HepG2 (cell line): ENCODE results near the gene ZKSCAN4. TPM values are rescaled to one million over a fixed set of nuclear protein-coding genes. Genes with fewer than 3 reads are reported as not detected.

Source experiments
- CBFB ChIP-seq: sonication (generic); formaldehyde crosslinking; IDR thresholded peaks from 2 replicates; pipeline ENCODE4 v1.4.0; 2020; ENCODE audit warnings: missing genetic modification reagents
- DNMT3B ChIP-seq: conservative IDR thresholded peaks from 2 replicates; pipeline ENCODE4 v1.6.1; 2016; ENCODE audit warnings: missing biosample characterization, control low read depth
- KAT8 ChIP-seq: IDR thresholded peaks from 2 replicates; pipeline ENCODE4 v1.6.1; 2016; ENCODE audit warnings: missing genetic modification reagents, missing compliant biosample characterization
- KDM6A ChIP-seq: IDR thresholded peaks from 2 replicates; pipeline ENCODE4 v1.6.1; 2016; ENCODE audit warnings: low read depth
- RXRA ChIP-seq: sonication (generic); formaldehyde crosslinking; IDR thresholded peaks from 2 replicates; pipeline ENCODE4 v1.5.1; 2020; ENCODE audit warnings: missing genetic modification reagents
- YEATS4 ChIP-seq: sonication (generic); formaldehyde crosslinking; IDR thresholded peaks from 2 replicates; pipeline ENCODE4 v1.4.0; 2020; ENCODE audit warnings: missing genetic modification reagents, borderline replicate concordance
- ZMAT3 ChIP-seq: sonication (generic); formaldehyde crosslinking; conservative IDR thresholded peaks from 2 replicates; pipeline ENCODE4 v1.7.0; 2021; ENCODE audit warnings: missing genetic modification reagents
- ZNF251 ChIP-seq: sonication (generic); formaldehyde crosslinking; IDR thresholded peaks from 2 replicates; pipeline ENCODE4 v1.9.0; 2021; ENCODE audit warnings: mild to moderate bottlenecking, missing genetic modification reagents
- ZNF510 ChIP-seq: sonication (generic); formaldehyde crosslinking; IDR thresholded peaks from 2 replicates; pipeline ENCODE4 v1.4.0; 2020; ENCODE audit warnings: low read depth, mild to moderate bottlenecking, missing genetic modification reagents
- ZNF775 ChIP-seq: sonication (generic); formaldehyde crosslinking; IDR thresholded peaks from 2 replicates; pipeline ENCODE4 v1.4.0; 2020; ENCODE audit warnings: missing genetic modification reagents, mild to moderate bottlenecking, moderate library complexity, borderline replicate concordance
- polyA plus RNA-seq, 8 experiments: library from polyadenylated mRNA; depleted of rRNA in 3 of 8; stranded (reverse) in 7 of 8; unstranded in 1 of 8; fragments of >200 nt; fragmentation: Illumina TruSeq in 4 of 8; extraction: Trizol in 4 of 8; gene quantifications; 2 replicates each; pipeline versions ENCODE4 v1.2.1 to v1.2.3, GENCODE V29; 2011 to 2016; ENCODE audit warnings: low read depth in 4 of 8, missing spikeins in 1 of 8, mixed read lengths in 1 of 8; ENCODE audit not compliant: insufficient read depth in 1 of 8
- total RNA-seq, 5 experiments: library from RNA; depleted of rRNA; stranded (reverse); fragments of >200 nt; fragmentation: Illumina TruSeq; extraction: Trizol; gene quantifications; 2 replicates each; pipeline ENCODE4 v1.2.3, GENCODE V29; 2016; ENCODE audit warnings: low read depth in 1 of 5
- TF ChIP-seq, protein P1 (sequence below): sonication (generic); formaldehyde crosslinking; IDR thresholded peaks from 2 replicates; pipeline ENCODE4 v1.4.0; 2020; ENCODE audit warnings: missing genetic modification reagents
- TF ChIP-seq, protein P2 (sequence below): sonication (generic); formaldehyde crosslinking; IDR thresholded peaks from 2 replicates; pipeline ENCODE4 v1.4.0; 2020; ENCODE audit warnings: low read depth, mild to moderate bottlenecking, missing genetic modification reagents
- TF ChIP-seq, protein P3 (sequence below): sonication (generic); formaldehyde crosslinking; IDR thresholded peaks from 2 replicates; pipeline ENCODE4 v1.4.0; 2020; ENCODE audit warnings: missing genetic modification reagents
- TF ChIP-seq, protein P4 (sequence below): sonication (generic); formaldehyde crosslinking; IDR thresholded peaks from 2 replicates; pipeline ENCODE4 v1.4.0; 2020; ENCODE audit warnings: missing genetic modification reagents
- TF ChIP-seq, protein P5 (sequence below): sonication (generic); formaldehyde crosslinking; IDR thresholded peaks from 2 replicates; pipeline ENCODE4; 2020; ENCODE audit warnings: missing genetic modification reagents, mild to moderate bottlenecking, borderline replicate concordance
- TF ChIP-seq, protein P6 (sequence below): sonication (generic); formaldehyde crosslinking; IDR thresholded peaks from 2 replicates; pipeline ENCODE4 v1.5.0; 2020; ENCODE audit warnings: missing genetic modification reagents, mild to moderate bottlenecking, borderline replicate concordance

The ZKSCAN4 gene
- total and polyA plus RNA-seq, 2 of the 13 experiments (the other 11 are each of a cell fraction or from before 2014, with no cell fraction given), result 2.9 to 7.8 TPM

DNA sequence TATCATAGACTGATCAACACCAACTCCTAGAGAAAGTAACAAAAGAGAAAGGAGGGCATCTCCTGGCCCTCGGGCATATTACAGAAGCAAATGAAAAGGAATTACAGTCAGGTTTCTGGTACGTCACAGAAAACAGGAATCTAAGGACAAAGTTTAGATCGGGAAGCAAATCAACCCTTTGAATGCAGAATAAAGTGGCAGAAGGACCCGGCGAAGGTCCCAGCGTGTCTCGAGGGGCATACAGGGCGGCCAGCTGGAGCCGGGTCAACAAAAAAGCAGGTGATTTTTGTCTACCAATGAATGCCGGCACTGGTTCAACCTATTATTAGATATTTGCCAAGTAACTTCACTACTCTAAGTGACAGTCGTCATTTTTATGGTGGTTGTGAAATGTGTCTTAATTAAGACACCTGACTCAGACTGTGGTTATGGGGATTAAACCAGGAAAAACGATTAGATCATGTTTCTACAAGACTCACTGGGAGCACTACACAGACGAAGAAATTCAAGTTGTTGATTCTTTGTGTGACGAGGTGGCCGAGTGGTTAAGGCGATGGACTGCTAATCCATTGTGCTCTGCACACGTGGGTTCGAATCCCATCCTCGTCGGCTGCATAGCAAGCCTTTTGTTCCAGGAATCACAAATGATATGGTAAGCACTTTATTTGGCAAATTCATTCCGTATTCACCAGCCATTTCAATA lies 39.4 kb downstream of the ZKSCAN4 start (continued):
- TF ChIP-seq ZMAT3 (CRISPR knock-in tag), result no peak
- TF ChIP-seq, protein P1, sequence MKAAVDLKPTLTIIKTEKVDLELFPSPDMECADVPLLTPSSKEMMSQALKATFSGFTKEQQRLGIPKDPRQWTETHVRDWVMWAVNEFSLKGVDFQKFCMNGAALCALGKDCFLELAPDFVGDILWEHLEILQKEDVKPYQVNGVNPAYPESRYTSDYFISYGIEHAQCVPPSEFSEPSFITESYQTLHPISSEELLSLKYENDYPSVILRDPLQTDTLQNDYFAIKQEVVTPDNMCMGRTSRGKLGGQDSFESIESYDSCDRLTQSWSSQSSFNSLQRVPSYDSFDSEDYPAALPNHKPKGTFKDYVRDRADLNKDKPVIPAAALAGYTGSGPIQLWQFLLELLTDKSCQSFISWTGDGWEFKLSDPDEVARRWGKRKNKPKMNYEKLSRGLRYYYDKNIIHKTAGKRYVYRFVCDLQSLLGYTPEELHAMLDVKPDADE (CRISPR knock-in tag), result no peak
- TF ChIP-seq, protein P2, sequence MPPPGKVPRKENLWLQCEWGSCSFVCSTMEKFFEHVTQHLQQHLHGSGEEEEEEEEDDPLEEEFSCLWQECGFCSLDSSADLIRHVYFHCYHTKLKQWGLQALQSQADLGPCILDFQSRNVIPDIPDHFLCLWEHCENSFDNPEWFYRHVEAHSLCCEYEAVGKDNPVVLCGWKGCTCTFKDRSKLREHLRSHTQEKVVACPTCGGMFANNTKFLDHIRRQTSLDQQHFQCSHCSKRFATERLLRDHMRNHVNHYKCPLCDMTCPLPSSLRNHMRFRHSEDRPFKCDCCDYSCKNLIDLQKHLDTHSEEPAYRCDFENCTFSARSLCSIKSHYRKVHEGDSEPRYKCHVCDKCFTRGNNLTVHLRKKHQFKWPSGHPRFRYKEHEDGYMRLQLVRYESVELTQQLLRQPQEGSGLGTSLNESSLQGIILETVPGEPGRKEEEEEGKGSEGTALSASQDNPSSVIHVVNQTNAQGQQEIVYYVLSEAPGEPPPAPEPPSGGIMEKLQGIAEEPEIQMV (CRISPR knock-in tag), result no peak
- no peak for TF ChIP-seq RXRA (CRISPR knock-in tag)
- peak; percentile 59; the same call in 1 of the 2 replicates for TF ChIP-seq KAT8 (CRISPR knock-in tag)
- peak; percentile 51; the same call in 1 of the 2 replicates for TF ChIP-seq ZNF510 (CRISPR knock-in tag)
- no peak for TF ChIP-seq ZNF775 (CRISPR knock-in tag)
- TF ChIP-seq, protein P3, sequence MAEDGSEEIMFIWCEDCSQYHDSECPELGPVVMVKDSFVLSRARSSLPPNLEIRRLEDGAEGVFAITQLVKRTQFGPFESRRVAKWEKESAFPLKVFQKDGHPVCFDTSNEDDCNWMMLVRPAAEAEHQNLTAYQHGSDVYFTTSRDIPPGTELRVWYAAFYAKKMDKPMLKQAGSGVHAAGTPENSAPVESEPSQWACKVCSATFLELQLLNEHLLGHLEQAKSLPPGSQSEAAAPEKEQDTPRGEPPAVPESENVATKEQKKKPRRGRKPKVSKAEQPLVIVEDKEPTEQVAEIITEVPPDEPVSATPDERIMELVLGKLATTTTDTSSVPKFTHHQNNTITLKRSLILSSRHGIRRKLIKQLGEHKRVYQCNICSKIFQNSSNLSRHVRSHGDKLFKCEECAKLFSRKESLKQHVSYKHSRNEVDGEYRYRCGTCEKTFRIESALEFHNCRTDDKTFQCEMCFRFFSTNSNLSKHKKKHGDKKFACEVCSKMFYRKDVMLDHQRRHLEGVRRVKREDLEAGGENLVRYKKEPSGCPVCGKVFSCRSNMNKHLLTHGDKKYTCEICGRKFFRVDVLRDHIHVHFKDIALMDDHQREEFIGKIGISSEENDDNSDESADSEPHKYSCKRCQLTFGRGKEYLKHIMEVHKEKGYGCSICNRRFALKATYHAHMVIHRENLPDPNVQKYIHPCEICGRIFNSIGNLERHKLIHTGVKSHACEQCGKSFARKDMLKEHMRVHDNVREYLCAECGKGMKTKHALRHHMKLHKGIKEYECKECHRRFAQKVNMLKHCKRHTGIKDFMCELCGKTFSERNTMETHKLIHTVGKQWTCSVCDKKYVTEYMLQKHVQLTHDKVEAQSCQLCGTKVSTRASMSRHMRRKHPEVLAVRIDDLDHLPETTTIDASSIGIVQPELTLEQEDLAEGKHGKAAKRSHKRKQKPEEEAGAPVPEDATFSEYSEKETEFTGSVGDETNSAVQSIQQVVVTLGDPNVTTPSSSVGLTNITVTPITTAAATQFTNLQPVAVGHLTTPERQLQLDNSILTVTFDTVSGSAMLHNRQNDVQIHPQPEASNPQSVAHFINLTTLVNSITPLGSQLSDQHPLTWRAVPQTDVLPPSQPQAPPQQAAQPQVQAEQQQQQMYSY (CRISPR knock-in tag), result 0 out of 2 replicates have a peak, but pooled peaks have one; percentile 24
- TF ChIP-seq, protein P4, sequence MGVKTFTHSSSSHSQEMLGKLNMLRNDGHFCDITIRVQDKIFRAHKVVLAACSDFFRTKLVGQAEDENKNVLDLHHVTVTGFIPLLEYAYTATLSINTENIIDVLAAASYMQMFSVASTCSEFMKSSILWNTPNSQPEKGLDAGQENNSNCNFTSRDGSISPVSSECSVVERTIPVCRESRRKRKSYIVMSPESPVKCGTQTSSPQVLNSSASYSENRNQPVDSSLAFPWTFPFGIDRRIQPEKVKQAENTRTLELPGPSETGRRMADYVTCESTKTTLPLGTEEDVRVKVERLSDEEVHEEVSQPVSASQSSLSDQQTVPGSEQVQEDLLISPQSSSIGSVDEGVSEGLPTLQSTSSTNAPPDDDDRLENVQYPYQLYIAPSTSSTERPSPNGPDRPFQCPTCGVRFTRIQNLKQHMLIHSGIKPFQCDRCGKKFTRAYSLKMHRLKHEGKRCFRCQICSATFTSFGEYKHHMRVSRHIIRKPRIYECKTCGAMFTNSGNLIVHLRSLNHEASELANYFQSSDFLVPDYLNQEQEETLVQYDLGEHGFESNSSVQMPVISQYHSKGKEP (CRISPR knock-in tag), result no peak
- TF ChIP-seq, protein P5, sequence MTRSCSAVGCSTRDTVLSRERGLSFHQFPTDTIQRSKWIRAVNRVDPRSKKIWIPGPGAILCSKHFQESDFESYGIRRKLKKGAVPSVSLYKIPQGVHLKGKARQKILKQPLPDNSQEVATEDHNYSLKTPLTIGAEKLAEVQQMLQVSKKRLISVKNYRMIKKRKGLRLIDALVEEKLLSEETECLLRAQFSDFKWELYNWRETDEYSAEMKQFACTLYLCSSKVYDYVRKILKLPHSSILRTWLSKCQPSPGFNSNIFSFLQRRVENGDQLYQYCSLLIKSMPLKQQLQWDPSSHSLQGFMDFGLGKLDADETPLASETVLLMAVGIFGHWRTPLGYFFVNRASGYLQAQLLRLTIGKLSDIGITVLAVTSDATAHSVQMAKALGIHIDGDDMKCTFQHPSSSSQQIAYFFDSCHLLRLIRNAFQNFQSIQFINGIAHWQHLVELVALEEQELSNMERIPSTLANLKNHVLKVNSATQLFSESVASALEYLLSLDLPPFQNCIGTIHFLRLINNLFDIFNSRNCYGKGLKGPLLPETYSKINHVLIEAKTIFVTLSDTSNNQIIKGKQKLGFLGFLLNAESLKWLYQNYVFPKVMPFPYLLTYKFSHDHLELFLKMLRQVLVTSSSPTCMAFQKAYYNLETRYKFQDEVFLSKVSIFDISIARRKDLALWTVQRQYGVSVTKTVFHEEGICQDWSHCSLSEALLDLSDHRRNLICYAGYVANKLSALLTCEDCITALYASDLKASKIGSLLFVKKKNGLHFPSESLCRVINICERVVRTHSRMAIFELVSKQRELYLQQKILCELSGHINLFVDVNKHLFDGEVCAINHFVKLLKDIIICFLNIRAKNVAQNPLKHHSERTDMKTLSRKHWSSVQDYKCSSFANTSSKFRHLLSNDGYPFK, result no peak
- no peak for TF ChIP-seq ZNF251 (CRISPR knock-in tag)
- no peak for TF ChIP-seq YEATS4 (CRISPR knock-in tag)
- TF ChIP-seq CBFB, result 0 out of 2 replicates have a peak, but pooled peaks have one; percentile 17
- TF ChIP-seq KDM6A (CRISPR knock-in tag), result no peak
- TF ChIP-seq, protein P6, sequence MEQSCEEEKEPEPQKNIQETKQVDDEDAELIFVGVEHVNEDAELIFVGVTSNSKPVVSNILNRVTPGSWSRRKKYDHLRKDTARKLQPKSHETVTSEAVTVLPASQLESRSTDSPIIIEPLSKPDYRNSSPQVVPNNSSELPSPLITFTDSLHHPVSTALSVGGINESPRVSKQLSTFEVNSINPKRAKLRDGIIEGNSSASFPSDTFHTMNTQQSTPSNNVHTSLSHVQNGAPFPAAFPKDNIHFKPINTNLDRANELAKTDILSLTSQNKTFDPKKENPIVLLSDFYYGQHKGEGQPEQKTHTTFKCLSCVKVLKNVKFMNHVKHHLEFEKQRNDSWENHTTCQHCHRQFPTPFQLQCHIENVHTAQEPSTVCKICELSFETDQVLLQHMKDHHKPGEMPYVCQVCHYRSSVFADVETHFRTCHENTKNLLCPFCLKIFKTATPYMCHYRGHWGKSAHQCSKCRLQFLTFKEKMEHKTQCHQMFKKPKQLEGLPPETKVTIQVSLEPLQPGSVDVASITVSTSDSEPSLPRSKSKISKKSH (CRISPR knock-in tag), result no peak
- TF ChIP-seq DNMT3B (CRISPR knock-in tag), result no peak; the same call in 1 of the 2 replicates
